Body of pancreas (tissue), 4 donors: ENCODE results near the gene MAL.

Experiments used
- CTCF ChIP-seq, 7 experiments: fragments of 450-650 bp in 4 of 7; fragments of 200-600 bp in 3 of 7; sonication (generic) in 3 of 7; IDR thresholded peaks; one replicate each; pipeline ENCODE4 v1.5.1; 2016 to 2019; ENCODE audit warnings: antibody characterized with exemption in 7 of 7
- POLR2A ChIP-seq, 3 donors: fragments of 450-650 bp; IDR thresholded peaks; one replicate each; pipeline ENCODE4 v1.6.1; 2016; ENCODE audit warnings: antibody characterized with exemption in 3 of 3, mild to moderate bottlenecking in 2 of 3

- TF ChIP-seq POLR2A (IDR thresholded peaks at IDR 0.05): no peak
- no peak for TF ChIP-seq CTCF (IDR thresholded peaks at IDR 0.05)
Measured at GRCh38 chr2:95016616-95017015, 8.9 kb upstream of the MAL start.
